Activated T-helper 1 cell treated with Interleukin-2 at 50 U/mL for 16 hours (primary cell): Measurements from ENCODE around the gene EXOG.
A peak's percentile ranks its signal among the peaks of the same experiment; 100 is the strongest.

Experiments
- DNase-seq: peaks from one replicate; pipeline ENCODE4 v3.0.0-alpha.2; 2020; ENCODE audit warnings: low read depth

Gene EXOG

DNA sequence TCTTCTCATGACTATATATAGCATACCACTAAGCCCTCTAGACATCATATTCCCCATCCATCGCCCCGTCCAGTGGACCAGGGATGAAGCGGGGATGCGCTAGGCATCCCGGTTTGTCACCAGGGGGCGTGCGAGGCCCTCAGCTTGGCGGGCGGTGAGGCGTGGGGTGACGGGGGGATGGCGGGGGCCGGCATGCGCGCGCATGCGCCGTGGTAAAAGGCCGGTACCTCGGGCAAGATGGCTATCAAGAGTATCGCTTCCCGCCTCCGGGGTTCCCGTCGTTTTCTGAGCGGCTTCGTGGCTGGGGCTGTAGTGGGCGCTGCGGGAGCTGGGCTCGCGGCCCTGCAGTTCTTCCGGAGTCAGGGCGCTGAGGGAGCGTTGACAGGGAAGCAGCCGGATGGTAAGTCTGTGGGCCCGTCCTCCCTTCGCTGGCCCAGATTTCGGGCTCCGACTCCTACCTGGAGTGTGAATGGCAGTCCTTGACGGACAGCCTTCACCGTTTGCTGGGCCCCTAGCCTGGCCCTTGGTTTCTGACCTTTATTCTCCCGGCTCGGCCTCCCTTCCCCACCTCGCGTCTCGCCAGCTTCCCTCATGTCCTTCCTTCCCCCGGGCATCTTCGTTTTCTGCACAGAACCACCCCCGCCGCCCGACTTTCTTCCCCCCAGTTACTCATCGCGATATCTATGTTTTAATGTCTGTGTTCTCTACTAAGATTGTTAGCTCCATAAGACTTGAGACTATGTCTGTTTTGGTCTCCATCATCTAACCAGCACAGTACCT is at the start of gene EXOG:
Gene EXOG (plus strand): TSS at position 210 of the 780 bp plus-strand sequence. CDS start 28 bp downstream, at position 238.
- DNase-seq, result peak; percentile 93

DNA sequence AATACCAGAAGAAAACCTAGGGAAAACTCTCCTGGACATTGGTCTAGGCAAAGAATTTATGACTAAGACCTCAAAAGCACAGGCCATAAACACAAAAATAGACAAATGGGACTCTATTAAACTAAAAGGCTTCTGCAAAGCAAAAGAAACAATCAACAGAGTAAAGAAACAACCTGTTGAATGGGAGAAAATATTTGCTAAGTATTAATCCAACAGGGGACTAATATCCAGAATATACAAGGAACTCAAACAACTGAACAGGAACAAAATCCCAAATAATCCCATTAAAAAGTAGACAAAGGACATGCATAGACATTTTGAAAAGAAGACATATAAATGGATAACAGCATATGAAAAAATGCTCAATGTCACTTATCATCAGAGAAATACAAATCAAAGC is 49.3 kb upstream of the EXOG start:
- DNase-seq, result no peak

- DNase-seq, result no peak
These were observed 45.3 kb upstream of the EXOG start for GRCh38 chr3:38450853-38451252.

- DNase-seq, result peak; percentile 48
These were observed 42.8 kb upstream of the EXOG start, which contains the start of gene ACVR2B for GRCh38 chr3:38453075-38453912. Gene ACVR2B (plus strand): TSS chr3:38453890. CDS start chr3:38454323, 433 bp downstream.

GRCh38 chr3:38453913-38454177 is 42.3 kb upstream of the EXOG start:
- DNase-seq, result no peak

DNA sequence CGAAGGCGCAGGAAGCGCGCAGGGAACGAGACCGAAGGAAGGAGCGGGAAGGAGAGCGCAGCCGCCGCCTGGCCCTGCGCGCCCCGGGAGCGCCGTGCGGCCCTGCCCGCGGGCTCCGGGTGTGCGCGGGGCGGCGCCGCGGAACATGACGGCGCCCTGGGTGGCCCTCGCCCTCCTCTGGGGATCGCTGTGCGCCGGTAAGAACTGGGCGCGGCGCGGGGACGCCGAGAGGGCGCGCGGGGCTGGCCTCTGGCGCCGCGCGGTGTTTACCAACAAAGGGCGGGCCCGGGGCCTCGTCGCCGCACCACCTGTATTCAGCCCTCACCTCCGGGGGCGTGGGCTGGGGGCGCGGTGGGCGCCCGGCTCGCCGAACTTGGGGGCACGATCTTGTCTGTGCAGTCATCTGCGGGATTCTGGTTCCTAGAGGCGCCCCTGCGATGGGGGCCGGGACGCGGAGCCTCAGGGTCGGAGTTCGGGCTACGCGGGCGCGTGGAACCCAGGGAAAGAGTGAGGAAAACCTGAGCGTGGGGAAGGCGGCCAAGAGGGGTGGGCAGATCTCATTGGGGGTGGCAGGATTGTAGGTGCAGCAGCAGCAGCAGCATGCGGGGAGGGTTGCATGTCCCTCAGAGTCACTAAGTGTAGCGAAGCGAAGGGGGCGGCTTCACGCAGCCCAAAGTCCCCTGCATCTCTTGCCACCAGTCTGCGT is 41.8 kb upstream of the EXOG start:
- peak; percentile 20 for DNase-seq

GRCh38 chr3:38454884-38455638 is 41.1 kb upstream of the EXOG start:
- DNase-seq, result no peak

GRCh38 chr3:38455639-38456430 is 40.3 kb upstream of the EXOG start:
- no peak for DNase-seq

DNA sequence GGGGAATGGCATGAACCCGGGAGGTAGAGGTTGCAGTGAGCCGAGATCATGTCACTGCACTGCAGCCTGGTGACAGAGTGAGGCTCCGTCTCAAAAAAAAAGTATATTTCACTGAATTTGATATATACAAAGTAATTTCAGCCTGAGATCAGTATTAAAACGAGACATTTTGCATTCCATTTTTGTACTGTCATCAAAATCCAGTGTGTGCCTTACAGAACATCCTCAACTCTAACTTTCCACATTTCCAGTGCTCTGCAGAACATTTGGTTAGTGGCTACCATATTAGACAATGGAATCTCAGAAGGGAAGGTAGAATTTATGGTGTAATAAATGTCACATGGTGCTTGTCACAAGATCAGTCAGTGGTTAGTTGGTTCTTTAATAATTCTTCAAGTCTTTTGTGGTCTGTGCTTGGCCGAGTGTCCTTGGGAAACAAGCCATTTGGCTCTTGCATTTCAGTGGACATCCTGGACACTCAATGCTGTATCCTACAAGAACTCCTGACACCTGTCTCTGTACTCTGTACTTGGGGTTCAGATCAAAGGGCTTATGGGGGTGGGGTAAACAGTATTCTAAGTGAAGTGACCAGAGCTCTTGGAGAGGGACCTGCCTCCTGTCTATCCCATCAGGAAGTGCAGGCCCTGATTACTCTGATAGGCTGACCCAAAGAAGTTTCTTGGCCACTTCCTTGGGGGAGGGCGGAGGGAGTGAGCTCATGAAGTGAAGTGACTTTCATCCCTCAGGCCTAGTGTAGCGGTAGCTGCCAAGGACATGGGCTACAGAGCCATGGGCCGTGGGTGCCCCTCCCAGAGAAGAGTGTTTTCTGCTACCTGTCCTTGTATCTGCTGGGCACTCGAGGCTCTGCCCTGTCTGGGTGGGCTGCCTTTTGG is 38.8 kb upstream of the EXOG start:
- no peak for DNase-seq

DNA sequence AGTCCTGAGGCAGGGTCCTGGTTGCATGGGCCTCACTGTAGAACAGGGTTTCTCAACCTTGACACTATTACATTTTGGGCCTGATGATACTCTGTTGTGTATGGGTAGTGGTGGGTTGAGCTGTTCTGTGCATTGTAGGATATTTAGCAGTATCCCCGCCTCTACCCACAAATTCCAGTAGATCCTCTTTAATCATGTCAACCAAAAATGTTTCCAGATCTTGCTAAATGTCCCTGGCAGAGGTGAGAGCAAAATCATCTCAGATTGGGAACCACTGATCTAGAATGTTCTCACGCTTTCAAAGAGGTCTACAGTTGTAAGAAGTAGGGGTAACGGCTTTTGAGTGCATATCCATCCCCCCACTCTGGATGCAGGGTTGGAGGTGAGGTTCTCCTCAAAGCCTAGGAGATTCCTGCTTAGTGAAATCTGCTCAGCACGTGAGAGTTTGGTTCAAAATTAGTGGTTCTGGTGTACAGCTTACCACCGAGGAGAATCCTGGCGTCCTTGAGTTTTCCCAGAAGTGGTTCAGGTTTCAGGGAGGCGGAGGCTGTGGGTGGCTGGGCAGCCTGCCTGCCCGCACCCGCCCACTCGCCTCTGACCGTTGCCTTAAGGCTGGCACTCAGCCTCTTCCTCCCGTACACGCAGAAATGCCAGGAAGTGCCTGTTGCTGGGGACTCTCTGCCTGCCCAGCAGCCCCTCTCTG is 37.2 kb upstream of the EXOG start:
- no peak for DNase-seq

GRCh38 chr3:38459499-38460048 is 36.6 kb upstream of the EXOG start:
- no peak for DNase-seq

GRCh38 chr3:38460377-38461270 is 35.5 kb upstream of the EXOG start:
- DNase-seq, result no peak

DNA sequence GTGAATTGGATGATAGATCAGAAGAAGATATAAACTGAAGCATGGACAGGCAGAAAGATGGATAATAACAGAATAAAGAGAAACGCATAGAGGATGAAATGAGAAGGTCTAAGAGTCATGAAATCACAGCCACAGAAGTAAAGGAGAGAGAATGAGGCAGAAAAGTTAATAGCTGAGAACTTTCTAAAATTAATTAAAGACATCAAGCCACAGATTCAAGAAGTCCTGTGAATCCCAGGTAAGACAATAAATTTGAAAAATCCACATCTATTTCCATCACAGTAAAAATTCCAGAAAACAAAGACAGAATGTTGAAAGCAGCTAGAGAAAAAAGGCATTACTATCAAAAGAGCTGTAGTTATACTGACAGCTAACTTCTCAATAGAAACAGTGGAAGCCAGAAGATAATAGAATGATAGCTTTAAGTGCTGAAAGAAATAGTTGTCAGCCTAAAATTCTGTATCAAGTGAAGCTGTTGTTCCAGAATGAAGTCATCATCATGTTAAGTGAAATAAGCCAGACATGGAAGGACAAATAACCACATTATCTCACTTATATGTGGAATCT is 30.5 kb upstream of the EXOG start:
- no peak for DNase-seq

GRCh38 chr3:38468765-38469164 is 27.4 kb upstream of the EXOG start:
- no peak for DNase-seq

GRCh38 chr3:38469852-38470251 is 26.3 kb upstream of the EXOG start:
- no peak for DNase-seq

GRCh38 chr3:38471260-38471857 is 24.8 kb upstream of the EXOG start:
- no peak for DNase-seq

DNA sequence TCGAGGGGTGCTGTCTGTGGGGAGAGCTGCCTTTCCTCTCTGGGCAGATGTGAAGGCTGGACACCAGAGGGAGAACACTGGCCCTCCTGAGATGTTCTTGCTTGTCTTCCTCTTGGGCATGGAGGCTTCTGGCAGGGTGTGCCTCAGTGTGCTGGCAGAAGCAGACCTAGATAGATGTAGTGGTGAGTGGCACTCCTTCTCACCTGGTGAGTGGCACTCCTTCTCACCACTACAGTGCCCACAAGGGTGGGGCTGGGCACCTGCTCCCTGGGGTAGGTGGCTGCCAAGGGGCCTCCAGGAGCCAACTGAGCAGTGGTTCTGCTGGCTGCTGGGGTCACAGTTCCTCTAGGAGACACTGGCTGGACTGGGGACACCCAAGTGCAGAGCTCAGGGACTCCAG is 23.8 kb upstream of the EXOG start:
- DNase-seq, result no peak
